K562 (cell line): ENCODE measurements around the gene SND1. TPM values are rescaled to one million over a fixed set of nuclear protein-coding genes. Genes with fewer than 3 reads are reported as not detected.

Experiments
- ARHGAP35 ChIP-seq: fragments of 450-650 bp; IDR thresholded peaks from 2 replicates; pipeline ENCODE4 v1.6.1; 2018; ENCODE audit not compliant: partially characterized antibody
- BCL6 ChIP-seq: fragments of 250-450 bp; sonication (Bioruptor Pico); IDR thresholded peaks from 2 replicates; pipeline ENCODE4 v1.4.0; 2020
- CHD4 ChIP-seq: fragments of 200-600 bp; sonication (generic); IDR thresholded peaks from 3 replicates; pipeline ENCODE4 v1.6.1; 2012; ENCODE audit warnings: low read depth, mild to moderate bottlenecking, mixed read lengths, low read length, inconsistent platforms; ENCODE audit not compliant: insufficient read depth, insufficient replicate concordance, poor library complexity, severe bottlenecking
- FOXK2 ChIP-seq, 2 experiments: fragments of 450-650 bp; IDR thresholded peaks in 1 of 2; conservative IDR thresholded peaks in 1 of 2; 2 replicates each; pipeline ENCODE4 v1.6.1; 2016; ENCODE audit warnings: low read depth in 2 of 2, mild to moderate bottlenecking in 1 of 2
- FOXP4 ChIP-seq: sonication (generic); formaldehyde crosslinking; IDR thresholded peaks from 2 replicates; pipeline ENCODE4 v1.8.0; 2022; ENCODE audit warnings: mild to moderate bottlenecking, missing genetic modification reagents, borderline replicate concordance
- GATAD2B ChIP-seq: fragments of 450-650 bp; IDR thresholded peaks from 2 replicates; pipeline ENCODE4 v1.6.1; 2017; ENCODE audit warnings: mild to moderate bottlenecking, borderline replicate concordance
- GTF2F1 ChIP-seq: IDR thresholded peaks from 2 replicates; pipeline ENCODE4 v1.6.1; 2011; ENCODE audit warnings: low read depth, low read length, improper control_type of control experiment
- HIVEP1 ChIP-seq: fragments of 250-450 bp; sonication (Bioruptor Pico); IDR thresholded peaks from 2 replicates; pipeline ENCODE4 v1.4.0; 2020; ENCODE audit warnings: mild to moderate bottlenecking
- MCM7 ChIP-seq, 2 experiments: fragments of 450-650 bp; IDR thresholded peaks; 2 replicates each; pipeline ENCODE4 v1.6.1; 2016 to 2018
- MTA3 ChIP-seq: fragments of 450-650 bp; formaldehyde crosslinking; IDR thresholded peaks from 2 replicates; pipeline ENCODE4 v1.6.1; 2017; ENCODE audit warnings: mild to moderate bottlenecking, borderline replicate concordance
- MYC ChIP-seq, 2 experiments: fragments of 250-450 bp in 1 of 2; sonication (Bioruptor Pico) in 1 of 2; IDR thresholded peaks; 2 replicates each; pipeline versions ENCODE4 v1.5.1 to v1.6.1; 2012 to 2021; ENCODE audit warnings: low read depth in 2 of 2, borderline replicate concordance in 1 of 2, improper control_type of control experiment in 1 of 2, low read length in 1 of 2, mild to moderate bottlenecking in 1 of 2, moderate library complexity in 1 of 2
- NR1H2 ChIP-seq: sonication (generic); formaldehyde crosslinking; IDR thresholded peaks from 2 replicates; pipeline ENCODE4 v1.4.0; 2020; ENCODE audit warnings: mild to moderate bottlenecking, missing genetic modification reagents
- PKNOX1 ChIP-seq: fragments of 450-650 bp; IDR thresholded peaks from 2 replicates; pipeline ENCODE4 v1.6.1; 2016
- SAP30 ChIP-seq: fragments of 200-600 bp; sonication (generic); IDR thresholded peaks from 2 replicates; pipeline ENCODE4 v1.6.1; 2012; ENCODE audit warnings: borderline replicate concordance, low read depth, mild to moderate bottlenecking, moderate library complexity, low read length, control low read depth, inconsistent platforms; ENCODE audit not compliant: insufficient read depth, poor library complexity, severe bottlenecking
- SIN3B ChIP-seq: fragments of 450-650 bp; IDR thresholded peaks from 2 replicates; pipeline ENCODE4 v1.6.1; 2017; ENCODE audit warnings: low read depth, mild to moderate bottlenecking, moderate library complexity
- SMAD3 ChIP-seq: fragments of 450-650 bp; formaldehyde crosslinking; conservative IDR thresholded peaks from 2 replicates; pipeline ENCODE4 v1.4.0; 2020; ENCODE audit warnings: mild to moderate bottlenecking
- SMARCA5 ChIP-seq: fragments of 450-650 bp; IDR thresholded peaks from 2 replicates; pipeline ENCODE4 v1.6.1; 2016
- SNAPC5 ChIP-seq: fragments of 250-450 bp; sonication (Bioruptor Pico); IDR thresholded peaks from 2 replicates; pipeline ENCODE4 v1.8.0; 2021; ENCODE audit warnings: moderate library complexity, mild to moderate bottlenecking, inconsistent platforms
- ZFP30 ChIP-seq: fragments of 250-450 bp; sonication (Bioruptor Pico); IDR thresholded peaks from 2 replicates; pipeline ENCODE4 v1.8.0; 2022; ENCODE audit warnings: moderate library complexity, mild to moderate bottlenecking, inconsistent platforms, borderline replicate concordance
- ZNF146 ChIP-seq: IDR thresholded peaks from one replicate; pipeline ENCODE4 v1.6.1; 2018; ENCODE audit warnings: missing compliant biosample characterization; ENCODE audit not compliant: unreplicated experiment
- ZNF184 ChIP-seq: sonication (generic); formaldehyde crosslinking; IDR thresholded peaks from 2 replicates; pipeline ENCODE4 v1.5.0; 2020; ENCODE audit warnings: missing genetic modification reagents
- ZNF23 ChIP-seq: fragments of 250-450 bp; sonication (Bioruptor Pico); IDR thresholded peaks from 2 replicates; pipeline ENCODE4 v1.4.0; 2020; ENCODE audit warnings: mild to moderate bottlenecking
- ZNF347 ChIP-seq: fragments of 450-650 bp; formaldehyde crosslinking; IDR thresholded peaks from 2 replicates; pipeline ENCODE4 v1.4.0; 2020; ENCODE audit warnings: low read depth, mild to moderate bottlenecking, moderate library complexity
- ZNF830 ChIP-seq: fragments of 250-450 bp; sonication (Bioruptor Pico); IDR thresholded peaks from 2 replicates; pipeline ENCODE4 v1.5.0; 2021; ENCODE audit warnings: mild to moderate bottlenecking
- polyA plus RNA-seq, 8 experiments: library from polyadenylated mRNA; depleted of rRNA in 4 of 8; stranded (reverse) in 5 of 8; unstranded in 3 of 8; fragments of >200 nt; fragmentation: Nextera tagmentation in 2 of 8; fragmentation: Illumina TruSeq in 1 of 8; extraction: Ambion mirVana in 2 of 8; extraction: Trizol in 1 of 8; gene quantifications; 2 replicates each; pipeline versions ENCODE4 v1.2.1 to v1.2.3, GENCODE V29; 2011 to 2014; ENCODE audit warnings: inconsistent platforms in 1 of 8, missing spikeins in 1 of 8
- total RNA-seq, 7 experiments: library from RNA; depleted of rRNA in 6 of 7; stranded (reverse); fragments of >200 nt in 6 of 7; fragmentation: Illumina TruSeq in 2 of 7; extraction: Trizol in 2 of 7; gene quantifications; 2 replicates each; pipeline versions ENCODE4 v1.2.1 to v1.2.3, GENCODE V29; 2011 to 2021; ENCODE audit warnings: low replicate concordance in 1 of 7
- TF ChIP-seq, protein P1 (sequence below): fragments of 450-650 bp; IDR thresholded peaks from 2 replicates; pipeline ENCODE4 v1.6.1; 2014; ENCODE audit warnings: low read depth, mild to moderate bottlenecking, moderate library complexity, borderline replicate concordance

SND1 gene
- total and polyA plus RNA-seq, 9 of the 15 experiments (the other 6 are each of a cell fraction or from before 2014, with no cell fraction given): 46.5 to 307 (median 191) TPM

DNA sequence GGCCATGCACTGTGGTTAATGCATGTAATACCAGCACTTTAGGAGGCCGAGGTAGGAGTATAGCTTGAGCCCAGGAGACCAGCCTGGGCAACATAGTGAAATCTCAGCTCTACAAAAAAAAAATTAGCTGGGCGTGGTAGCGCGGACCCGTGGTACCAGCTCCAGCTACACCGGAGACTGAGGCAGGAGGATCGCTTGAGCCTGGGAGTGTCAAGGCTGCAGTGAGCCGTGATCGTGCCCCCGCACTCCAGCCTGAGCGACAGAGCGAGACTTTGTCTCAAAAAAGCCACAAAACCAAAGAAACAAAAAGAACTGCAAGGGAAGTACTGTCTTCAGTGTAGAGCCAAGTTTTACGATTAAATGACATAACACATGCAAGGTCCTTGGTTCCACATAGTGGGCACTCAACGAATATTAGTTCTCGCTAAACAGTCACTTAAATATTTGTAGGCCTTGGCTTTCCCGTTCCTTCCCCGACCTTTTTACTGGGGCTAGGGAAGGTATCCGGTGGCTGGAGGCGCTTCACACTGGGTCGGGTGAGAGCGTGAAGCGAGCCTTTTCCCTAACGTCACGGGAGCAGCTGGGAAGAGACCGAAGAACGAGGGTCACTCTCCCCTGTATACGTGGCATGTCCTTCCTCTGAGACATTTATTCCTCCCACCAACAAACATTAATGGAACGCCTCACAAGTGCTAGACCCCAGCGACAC lies 993 bp upstream of the SND1 start (continued):
- TF ChIP-seq FOXP4 (CRISPR knock-in tag): no peak; the same call in 1 of the 2 replicates
- no peak for TF ChIP-seq MTA3
- no peak for TF ChIP-seq ZNF146 (CRISPR knock-in tag)
- no peak for TF ChIP-seq SMARCA5
- no peak for TF ChIP-seq MCM7 (IDR thresholded peaks at IDR 0.05)
- no peak for TF ChIP-seq CHD4
- no peak for TF ChIP-seq SAP30
- no peak for TF ChIP-seq ZNF184 (CRISPR knock-in tag)
- no peak for TF ChIP-seq HIVEP1 (CRISPR knock-in tag)
- TF ChIP-seq GTF2F1: no peak
- no peak for TF ChIP-seq FOXK2 (conservative IDR thresholded peaks at IDR 0.05 in 1 of 2, IDR thresholded peaks at IDR 0.05 in 1 of 2; ENCODE audit: low read depth in 2 of 2)
- no peak; the same call in 1 of the 2 replicates for TF ChIP-seq ZNF830 (CRISPR knock-in tag)
- no peak for TF ChIP-seq ZFP30 (CRISPR knock-in tag)
- TF ChIP-seq ZNF347: no peak
- TF ChIP-seq PKNOX1: no peak
- TF ChIP-seq SMAD3: no peak
- no peak for TF ChIP-seq SIN3B
- TF ChIP-seq GATAD2B: no peak
- TF ChIP-seq SNAPC5 (CRISPR knock-in tag): no peak
- no peak for TF ChIP-seq MYC (IDR thresholded peaks at IDR 0.05; ENCODE audit: low read depth, low read length)
- no peak for TF ChIP-seq MYC (CRISPR knock-in tag; IDR thresholded peaks at IDR 0.05; ENCODE audit: borderline replicate concordance, low read depth)
- TF ChIP-seq ARHGAP35: no peak
- peak; percentile 29; the same call in 1 of the 2 replicates for TF ChIP-seq ZNF23 (CRISPR knock-in tag)
- TF ChIP-seq, protein P1, sequence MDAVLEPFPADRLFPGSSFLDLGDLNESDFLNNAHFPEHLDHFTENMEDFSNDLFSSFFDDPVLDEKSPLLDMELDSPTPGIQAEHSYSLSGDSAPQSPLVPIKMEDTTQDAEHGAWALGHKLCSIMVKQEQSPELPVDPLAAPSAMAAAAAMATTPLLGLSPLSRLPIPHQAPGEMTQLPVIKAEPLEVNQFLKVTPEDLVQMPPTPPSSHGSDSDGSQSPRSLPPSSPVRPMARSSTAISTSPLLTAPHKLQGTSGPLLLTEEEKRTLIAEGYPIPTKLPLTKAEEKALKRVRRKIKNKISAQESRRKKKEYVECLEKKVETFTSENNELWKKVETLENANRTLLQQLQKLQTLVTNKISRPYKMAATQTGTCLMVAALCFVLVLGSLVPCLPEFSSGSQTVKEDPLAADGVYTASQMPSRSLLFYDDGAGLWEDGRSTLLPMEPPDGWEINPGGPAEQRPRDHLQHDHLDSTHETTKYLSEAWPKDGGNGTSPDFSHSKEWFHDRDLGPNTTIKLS: no peak
- no peak for TF ChIP-seq BCL6 (CRISPR knock-in tag)
- no peak for TF ChIP-seq NR1H2 (CRISPR knock-in tag)
